DMS153 (cell line): ENCODE measurements around the gene DENND1B.
"Not testable (repeated sequence)": the region's sequence is repeated elsewhere in the genome, so short reads cannot be mapped to it uniquely, and the experiment has no call there.

Source experiments
- DNase-seq: peaks from one replicate; lab custom pipeline; 2025; lab: John Stamatoyannopoulos, UW

Gene DENND1B

GRCh38 chr1:197553281-197553680, 222.0 kb downstream of the DENND1B start:
- no peak for DNase-seq

GRCh38 chr1:197546989-197547388, 228.3 kb downstream of the DENND1B start:
- DNase-seq: no peak

GRCh38 chr1:197544553-197544952, 230.7 kb downstream of the DENND1B start:
- no peak for DNase-seq

GRCh38 chr1:197544130-197544529, 231.2 kb downstream of the DENND1B start:
- DNase-seq: no peak

- no peak for DNase-seq
Observed at GRCh38 chr1:197541411-197541810, 233.9 kb downstream of the DENND1B start.

GRCh38 chr1:197526736-197527371, 248.4 kb downstream of the DENND1B start:
- DNase-seq: no peak

GRCh38 chr1:197521118-197521739, 254.1 kb downstream of the DENND1B start:
- no peak for DNase-seq

- no peak for DNase-seq
Observed at GRCh38 chr1:197519741-197520334, 255.4 kb downstream of the DENND1B start.

- no peak for DNase-seq
Observed at GRCh38 chr1:197515421-197515820, 259.9 kb downstream of the DENND1B start.

- DNase-seq: no peak
Observed at GRCh38 chr1:197510691-197511378, 264.4 kb downstream of the DENND1B start.

GRCh38 chr1:197496722-197497121, 278.6 kb downstream of the DENND1B start:
- no peak for DNase-seq

GRCh38 chr1:197491505-197491904, 283.8 kb downstream of the DENND1B start:
- not testable (repeated sequence) for DNase-seq

- DNase-seq: peak; percentile 74
Observed at GRCh38 chr1:197486946-197487345, 288.3 kb downstream of the DENND1B start.

- peak; percentile 50 for DNase-seq
Observed at GRCh38 chr1:197485790-197486189, 289.5 kb downstream of the DENND1B start.

- peak; percentile 21 for DNase-seq
Observed at GRCh38 chr1:197481101-197481500, 294.2 kb downstream of the DENND1B start.

GRCh38 chr1:197480446-197480845, 294.8 kb downstream of the DENND1B start:
- no peak for DNase-seq

GRCh38 chr1:197472141-197472540, 303.1 kb downstream of the DENND1B start:
- DNase-seq: no peak

- DNase-seq: no peak
Observed at GRCh38 chr1:197471248-197471985, 303.9 kb downstream of the DENND1B start.

GRCh38 chr1:197470330-197470729, 304.9 kb downstream of the DENND1B start:
- DNase-seq: no peak

- DNase-seq: peak; percentile 64
Observed at GRCh38 chr1:197469620-197470210, 305.6 kb downstream of the DENND1B start.

GRCh38 chr1:197468543-197469175, 306.6 kb downstream of the DENND1B start:
- DNase-seq: no peak
